ENCODE results near the gene COL1A2.
A peak's percentile ranks its signal among the peaks of the same experiment; 100 is the strongest.

The COL1A2 gene

DNA sequence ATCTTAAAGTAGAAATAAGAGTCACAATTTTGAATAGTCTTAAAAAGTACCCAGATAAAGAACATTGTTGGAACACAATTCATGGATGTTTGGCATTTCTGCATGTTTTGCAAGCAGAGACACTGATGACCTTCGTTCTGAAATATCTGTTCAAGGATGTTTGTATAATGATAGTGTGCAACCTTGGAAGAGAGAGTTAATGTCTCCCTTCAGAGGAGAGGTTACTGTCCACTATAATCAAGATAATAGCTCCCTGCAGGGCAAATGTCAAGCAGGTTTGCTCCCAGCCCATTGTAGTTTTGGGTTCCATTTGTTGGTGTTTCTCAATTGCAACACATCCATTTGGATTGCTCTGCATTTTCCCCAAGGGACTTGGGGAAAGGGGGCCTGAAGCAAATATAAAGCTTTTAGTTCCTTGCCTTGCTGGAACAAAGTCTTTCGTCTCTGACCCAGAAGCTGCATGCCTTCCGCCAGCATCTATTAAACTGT lies 45.2 kb downstream of the COL1A2 start:
- no peak for DNase-seq

DNA sequence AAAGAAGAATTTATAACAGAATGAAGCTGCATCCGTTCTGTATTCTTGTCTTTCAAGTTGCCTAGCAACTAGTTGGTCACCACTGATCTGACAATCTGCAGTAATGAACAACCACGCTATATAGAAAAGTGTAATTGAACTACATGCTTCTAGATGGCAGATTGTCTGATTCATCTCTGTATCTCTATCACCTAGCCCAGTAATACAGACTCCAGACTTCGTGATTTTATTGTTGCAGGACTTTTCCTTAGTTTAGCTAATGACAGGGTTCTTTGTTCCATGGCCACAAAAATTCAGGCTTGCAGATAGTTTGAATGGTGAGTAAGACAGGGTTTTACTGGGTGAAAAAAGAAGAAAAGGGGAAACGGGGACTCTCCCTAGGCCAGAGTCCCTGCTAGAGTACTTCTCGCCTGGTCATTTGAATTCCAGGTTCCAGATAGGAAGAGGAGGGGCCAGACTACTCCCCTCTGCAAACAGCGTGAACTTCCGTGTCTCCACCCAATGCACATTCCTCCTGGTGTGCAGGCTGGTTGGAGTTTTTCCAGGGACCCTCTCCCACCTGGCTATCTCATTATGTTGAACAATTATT lies 45.9 kb downstream of the COL1A2 start:
- no peak for DNase-seq

DNA sequence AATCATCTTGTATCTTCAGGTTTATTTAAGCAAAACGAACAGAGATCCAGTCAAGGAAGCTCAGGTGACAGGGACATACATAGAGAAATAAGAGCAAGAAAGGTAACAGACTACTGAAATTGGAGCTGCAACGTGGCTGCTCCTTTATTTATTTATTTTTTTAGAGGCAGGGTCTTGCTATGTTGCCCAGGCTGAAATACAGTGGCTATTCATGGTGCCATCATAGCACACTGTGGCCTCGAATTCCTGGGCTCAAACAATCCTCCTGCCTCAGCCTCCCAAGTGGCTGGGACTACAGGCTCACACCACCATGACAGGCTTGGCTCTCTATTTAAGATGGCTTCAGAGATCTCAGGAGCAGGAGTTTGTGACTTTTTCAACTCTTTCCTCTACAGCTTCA lies 46.4 kb downstream of the COL1A2 start:
- no peak for DNase-seq

DNA sequence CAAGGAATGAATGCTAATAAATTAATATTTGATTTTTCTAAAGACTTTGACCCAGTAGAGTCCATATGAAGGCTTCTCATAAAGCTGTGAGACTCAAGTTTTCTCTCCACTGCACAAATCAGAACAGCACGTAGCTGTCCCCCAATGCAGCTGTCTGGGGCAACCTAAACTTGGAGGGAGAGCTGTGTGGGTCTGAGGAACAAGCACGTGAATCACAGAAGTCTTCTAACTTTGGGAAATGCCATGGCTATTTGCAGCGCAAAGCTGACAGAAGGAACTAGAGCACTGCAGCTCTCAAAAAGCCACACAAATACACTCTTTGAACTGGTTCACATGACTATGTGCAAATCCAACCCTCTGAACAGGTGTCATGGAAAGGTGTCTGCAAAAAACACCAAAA lies 47.9 kb downstream of the COL1A2 start:
- no peak for DNase-seq

DNA sequence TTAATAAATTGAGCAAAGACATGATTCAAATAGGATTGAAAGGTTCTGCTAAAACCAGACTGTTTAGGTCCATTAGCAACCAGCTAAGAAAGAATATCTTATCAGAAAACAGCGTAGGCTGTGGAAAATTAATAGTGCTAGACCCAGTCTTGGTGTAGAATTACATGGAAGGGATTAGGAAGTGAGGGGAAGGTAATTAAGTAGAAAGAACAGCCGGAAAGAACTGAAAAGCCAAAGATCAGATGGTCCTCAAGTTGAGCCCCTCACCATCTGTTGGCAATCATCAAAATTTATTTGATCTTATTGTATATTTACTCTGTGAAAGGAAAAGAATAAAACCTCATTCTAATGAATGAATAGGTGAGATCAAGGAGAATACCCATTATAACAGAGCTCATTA lies 50.1 kb downstream of the COL1A2 start:
- no peak for DNase-seq

DNA sequence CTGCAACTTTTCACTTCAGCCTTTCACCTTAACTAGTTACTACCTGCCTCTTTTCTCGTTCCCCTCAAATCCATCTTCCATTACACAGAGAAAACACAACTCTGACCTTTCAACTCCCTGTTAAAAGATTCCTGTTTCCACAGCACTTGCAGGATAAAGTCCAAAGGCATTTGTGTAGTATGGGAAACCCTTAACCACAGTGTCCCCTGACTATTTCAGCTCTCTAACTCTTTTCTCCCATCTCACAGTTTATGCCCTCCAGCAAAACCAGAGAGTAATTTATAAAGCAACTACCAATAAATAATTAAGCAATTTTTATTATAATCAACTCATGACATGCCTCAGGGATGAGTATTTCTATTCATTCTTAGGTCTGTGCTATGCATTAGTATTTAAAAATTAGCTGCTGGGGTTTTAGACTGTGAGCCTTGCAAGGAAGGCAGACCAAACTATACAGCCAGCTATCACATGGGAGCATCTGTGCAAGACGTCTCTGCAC lies 51.0 kb downstream of the COL1A2 start:
- DNase-seq: no peak

DNA sequence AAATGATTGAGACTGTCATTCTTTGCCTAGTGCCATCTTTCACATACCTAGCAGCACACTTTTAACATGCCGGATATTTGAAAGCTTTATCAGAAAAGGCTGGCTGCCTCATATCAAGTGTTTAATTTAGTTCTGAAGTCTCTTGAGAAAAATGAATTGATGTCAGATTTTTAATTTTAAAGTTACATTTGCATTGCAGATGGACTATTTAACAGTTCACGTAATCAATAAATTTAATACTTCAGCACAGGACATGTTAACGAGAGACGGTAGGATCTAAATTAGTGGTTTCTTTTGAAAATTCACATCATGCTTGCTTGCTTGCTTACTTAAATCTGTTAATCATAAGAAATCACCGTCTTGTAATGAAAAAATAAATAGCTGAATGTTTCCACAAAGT lies 51.6 kb downstream of the COL1A2 start:
- no peak for DNase-seq

DNA sequence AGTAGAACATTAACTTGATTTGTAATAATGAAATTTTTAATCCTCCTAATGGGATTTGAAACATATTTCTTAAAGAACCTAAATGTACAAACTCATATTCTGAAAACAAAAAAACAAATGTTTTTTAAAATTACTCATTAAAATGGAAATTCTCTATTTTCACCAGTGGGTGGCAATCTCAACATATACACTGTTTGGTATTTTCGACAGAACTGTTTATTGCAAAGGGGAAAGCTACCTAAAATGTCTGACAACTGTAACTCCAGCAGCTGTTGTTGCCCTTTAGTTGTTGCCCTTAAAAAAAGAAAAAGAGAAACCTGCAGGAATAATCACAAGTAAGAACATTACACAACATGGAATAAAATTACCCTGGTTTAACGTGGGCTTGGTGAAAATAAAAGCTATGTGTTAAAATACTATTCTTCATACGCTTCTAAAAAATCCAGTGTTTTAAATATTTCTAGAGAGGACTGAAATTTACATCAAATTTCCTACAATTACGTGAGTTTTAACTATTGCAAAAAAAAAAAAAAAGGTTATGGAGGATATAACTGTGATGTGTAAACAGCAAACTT lies 54.5 kb downstream of the COL1A2 start:
- DNase-seq: peak; percentile 61

DNA sequence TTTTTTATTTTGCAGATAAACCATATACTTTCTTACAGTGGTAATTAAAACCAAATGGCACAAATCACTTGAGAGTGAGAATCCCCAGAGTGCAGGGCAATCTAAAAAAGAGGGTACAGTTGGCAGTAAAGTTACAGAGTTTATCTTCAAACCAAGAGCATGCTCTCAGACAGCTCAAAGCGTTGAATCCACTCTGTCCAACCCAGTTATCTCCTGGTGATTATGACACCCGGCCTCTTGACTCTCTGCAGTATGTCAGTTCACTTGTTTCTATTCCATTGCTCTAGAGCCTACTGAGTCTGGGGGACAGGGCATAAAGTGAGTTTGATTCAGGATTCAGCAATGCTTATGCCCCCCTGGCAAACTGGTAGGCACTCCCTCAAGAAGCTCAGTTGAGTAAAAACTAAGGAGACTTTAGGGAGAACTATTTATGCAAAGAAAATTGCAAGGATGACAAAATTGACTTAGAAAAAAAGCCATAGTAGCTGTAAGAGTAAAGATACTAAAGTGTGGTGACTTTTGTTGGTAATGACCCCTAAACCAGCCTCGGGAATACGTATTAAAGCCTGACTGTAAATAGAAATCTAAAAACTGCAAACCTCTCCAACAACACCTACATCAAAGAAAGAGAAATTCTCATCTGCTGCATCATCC lies 55.5 kb downstream of the COL1A2 start:
- DNase-seq: no peak

DNA sequence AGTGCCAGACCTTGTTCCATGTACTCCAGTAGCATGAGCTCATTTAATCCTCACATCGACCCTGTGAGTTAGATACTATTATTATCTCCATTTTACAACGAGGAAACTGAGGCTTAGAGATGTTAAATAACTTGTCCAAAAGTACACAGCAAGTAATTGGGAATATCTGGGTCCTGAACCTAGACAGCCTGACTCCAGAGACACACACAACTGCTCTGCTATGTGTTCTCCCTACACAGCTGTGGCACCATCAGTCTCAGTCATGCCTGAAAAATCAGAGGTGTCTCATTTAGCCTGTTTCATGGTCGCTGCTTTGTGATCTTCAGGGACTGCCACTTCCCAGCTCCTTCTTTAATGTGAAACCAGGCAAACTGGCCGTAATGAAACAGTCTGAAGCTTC lies 56.5 kb downstream of the COL1A2 start:
- no peak for DNase-seq

DNA sequence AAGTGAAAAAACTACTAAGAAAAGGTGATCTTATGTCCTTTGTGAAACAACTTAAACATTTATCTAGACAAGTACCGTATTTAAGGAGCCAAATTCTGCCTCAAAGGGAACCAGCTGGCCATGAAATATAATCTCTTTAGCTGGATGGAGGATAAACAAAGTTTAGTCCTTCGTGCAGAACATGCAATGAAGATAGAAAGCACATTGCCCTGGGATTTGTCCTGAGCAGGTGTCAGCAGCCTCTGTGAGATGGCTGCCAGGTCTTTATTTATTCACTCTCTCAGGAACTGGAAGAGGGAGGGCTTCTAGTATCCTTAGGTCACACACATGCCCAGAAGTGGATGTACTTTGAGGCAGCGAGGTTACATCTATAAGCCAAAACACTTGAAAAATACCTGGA lies 57.5 kb downstream of the COL1A2 start:
- DNase-seq: peak; percentile 26

DNA sequence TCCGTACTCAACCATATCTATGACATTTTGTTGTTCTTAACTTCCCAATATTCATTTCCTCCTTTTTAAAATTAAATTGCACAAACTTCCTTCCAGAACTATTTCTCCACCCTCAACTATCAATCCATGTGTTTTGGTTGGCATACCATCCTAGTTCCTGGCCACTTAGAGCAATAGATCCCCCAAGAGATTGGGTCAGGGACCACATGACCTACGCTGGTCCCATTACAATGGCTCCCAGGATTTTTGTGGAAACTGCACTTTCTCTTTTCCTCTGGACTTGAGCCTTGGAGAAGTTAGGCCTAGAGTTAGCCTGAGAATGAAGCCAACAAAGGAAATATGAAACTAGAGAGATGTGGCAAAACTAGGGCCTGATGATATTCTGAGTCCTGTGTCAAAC lies 59.2 kb downstream of the COL1A2 start:
- no peak for DNase-seq

DNA sequence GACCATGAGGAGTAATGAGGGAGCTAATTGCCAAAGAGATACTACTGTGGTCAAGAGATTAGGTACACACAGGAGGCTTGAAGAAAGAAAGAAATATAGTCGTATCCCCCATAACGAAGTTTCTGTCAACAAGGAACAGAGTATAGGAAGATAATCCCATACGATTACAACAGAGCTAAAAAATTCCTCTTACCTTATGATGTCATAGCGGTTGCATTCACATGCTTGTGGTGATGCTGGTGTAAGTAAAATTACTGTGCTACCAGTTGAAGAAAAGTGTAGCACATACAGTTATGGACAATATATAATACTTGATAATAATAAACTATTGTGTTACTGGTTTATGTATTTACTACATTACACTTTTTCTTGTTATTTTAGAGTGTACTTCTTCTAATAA lies 63.3 kb downstream of the COL1A2 start:
- no peak for DNase-seq

DNA sequence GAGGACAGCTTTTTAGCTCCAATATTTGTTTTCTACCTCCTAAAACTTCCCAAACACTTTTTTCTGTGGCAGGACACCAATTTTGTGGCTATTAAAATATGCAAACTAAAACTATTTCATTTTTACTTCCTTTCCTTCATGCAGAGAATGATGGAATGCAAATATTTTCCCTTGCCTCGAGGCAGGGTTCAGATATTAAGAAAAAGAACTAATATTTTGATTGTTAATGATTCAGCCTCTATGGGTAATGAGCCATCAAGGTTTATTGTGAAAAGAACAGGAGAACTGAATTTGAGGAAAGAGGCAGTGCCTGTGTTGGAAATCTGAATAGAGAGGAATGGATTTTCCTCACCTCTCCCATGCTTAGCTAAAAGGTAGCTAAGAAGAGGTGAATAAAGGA lies 71.8 kb downstream of the COL1A2 start:
- no peak for DNase-seq

DNA sequence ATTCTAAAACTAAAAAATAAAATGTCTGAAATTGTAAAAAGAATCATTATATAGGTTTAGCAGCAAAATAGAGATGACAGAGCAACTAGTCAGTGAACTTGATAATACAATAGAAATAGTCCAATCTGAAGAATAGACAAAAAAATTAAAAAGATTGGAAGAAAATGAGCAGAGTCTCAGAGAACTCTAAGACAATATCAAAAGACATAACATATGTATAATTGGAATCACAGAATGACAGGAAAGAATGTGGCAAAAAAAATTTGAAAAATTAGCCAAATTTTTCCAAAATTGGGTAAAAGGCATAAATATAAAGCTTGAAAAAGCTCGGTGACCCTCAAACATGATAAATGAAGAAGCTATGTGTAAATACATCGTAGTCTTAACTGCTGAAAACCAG lies 76.9 kb downstream of the COL1A2 start:
- no peak for DNase-seq

DNA sequence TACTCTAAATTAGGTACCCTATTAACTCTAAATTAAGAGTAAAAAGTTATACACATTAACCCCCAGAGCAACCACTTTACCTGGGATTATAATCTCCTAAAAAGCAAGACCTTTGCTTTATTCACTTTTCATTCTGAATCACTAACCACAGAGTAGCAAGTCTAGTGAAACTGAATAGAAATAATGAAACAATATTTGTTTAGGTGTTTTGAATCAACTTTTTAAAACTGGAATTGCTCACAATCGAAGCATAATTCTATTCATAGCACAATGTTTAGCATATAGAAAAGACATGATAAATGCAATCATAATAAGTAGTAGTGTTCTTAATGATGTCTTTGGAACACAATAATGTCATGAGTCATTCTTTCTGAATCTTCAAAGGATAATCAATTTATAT lies 77.9 kb downstream of the COL1A2 start:
- no peak for DNase-seq

DNA sequence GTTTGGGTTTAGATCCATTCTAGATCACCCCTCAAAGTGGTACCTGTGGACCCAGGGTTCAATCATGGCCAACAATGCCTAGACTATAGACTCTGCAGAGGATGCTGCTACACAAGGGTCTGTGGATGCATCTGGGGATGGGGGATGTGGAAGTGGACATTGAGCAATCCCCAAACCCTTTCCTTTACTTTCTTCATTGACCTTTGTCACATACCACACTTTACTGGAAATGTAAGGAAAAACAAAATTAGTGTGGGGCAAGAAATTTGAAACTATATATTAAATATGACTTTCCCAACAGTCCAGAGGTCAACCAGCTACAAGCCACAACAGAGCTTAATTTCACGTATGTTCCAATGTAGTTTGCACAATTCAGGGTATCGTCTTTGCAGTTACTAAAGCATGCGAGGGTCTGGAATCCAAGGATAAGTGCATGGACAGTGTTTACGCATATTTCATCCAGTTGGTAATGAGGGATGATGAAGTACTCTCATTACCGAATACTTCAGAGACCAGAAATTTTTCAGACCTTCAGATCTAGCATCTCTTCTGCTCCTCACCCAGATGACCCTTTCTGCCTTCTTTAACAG lies 81.7 kb downstream of the COL1A2 start:
- no peak for DNase-seq

DNA sequence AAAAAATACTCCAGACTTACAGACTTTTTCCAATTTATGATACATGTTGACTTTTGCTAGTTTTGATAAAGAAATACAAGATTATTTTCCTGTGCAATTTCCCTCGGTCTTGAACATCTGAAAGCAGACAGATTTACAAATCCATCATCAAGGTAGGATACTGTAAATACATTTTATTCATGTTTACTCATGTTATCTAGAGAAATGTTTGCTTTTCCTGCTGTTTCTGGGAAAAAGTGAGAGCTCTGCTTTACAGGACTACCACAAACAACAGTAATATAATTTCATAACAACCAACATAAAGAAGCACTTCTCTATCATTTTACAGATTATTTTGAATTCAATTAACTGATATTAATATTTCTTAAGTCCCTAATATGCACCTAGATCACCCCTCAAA lies 83.2 kb downstream of the COL1A2 start:
- no peak for DNase-seq

DNA sequence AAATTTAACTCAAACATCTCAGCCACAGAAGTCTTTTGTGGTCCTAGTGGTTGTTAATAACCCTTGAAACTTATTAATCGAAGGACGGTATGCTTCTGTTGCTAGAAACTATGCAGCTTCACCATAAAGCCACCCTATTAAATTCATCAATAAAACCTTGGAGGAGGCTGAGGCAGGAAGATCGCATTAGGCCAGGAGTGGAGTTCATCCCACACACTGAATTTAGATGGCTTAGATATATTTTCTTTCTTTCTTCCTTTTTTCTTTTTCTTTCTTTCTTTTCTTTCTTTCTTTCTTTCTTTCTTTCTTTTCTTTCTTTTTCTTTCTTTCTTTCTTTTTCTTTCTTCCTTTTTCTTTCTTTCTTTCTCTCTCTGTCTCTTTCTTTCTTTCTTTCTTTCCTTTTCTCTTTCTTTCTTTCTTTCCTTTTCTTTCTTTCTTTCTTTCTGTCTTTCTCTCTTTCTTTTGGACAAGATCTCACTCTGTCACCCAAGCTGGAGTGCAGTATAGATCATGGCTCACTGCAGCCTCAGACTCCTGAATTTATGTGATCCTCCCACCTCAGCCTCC lies 84.0 kb downstream of the COL1A2 start:
- no peak for DNase-seq
